HEK293 (cell line): ENCODE results near the gene RNASEH2B.

ENCODE experiments used
- CTCF ChIA-PET: fragments of 350-600 bp; formaldehyde crosslinking; extraction: SDS; loops from one replicate; lab custom pipeline; 2021; ENCODE audit warnings: antibody characterized with exemption; lab: Yijun Ruan, JAX
- POLR2A ChIA-PET: fragments of 300-600 bp; formaldehyde crosslinking; extraction: SDS; loops from one replicate; lab custom pipeline; 2020; ENCODE audit warnings: antibody characterized with exemption, inconsistent platforms; lab: Yijun Ruan, JAX
- H3K27ac ChIP-seq: fragments of 200-500 bp; sonication (Bioruptor generic); 2 replicates; pipeline ENCODE4 v1.5.1; 2014; ENCODE audit warnings: low read depth, low read length, control low read depth, inconsistent platforms; ENCODE audit errors: extremely low read depth
- H3K36me3 ChIP-seq, 2 experiments: fragments of 200-500 bp in 1 of 2; sonication (Bioruptor generic) in 1 of 2; 1 replicate in 1 of 2; 2 replicates in 1 of 2; pipeline ENCODE4 v1.5.1; 2014 to 2017; ENCODE audit warnings: inconsistent platforms in 2 of 2, low read length in 2 of 2; ENCODE audit not compliant: control insufficient read depth in 2 of 2, insufficient read depth in 1 of 2
- H3K4me1 ChIP-seq: fragments of 200-500 bp; sonication (Bioruptor generic); 2 replicates; pipeline ENCODE4 v1.5.1; 2014; ENCODE audit warnings: mild to moderate bottlenecking, low read length, inconsistent platforms; ENCODE audit not compliant: control insufficient read depth, insufficient read depth
- H3K4me3 ChIP-seq: 2 replicates; pipeline ENCODE4 v1.5.1; 2011; ENCODE audit warnings: low read depth, mild to moderate bottlenecking, control low read depth, low read length, moderate library complexity
- H3K9me3 ChIP-seq: fragments of 200-500 bp; sonication (Bioruptor generic); 2 replicates; pipeline ENCODE4 v1.5.1; 2014; ENCODE audit warnings: low read depth, low read length, inconsistent platforms; ENCODE audit not compliant: control insufficient read depth, insufficient read depth
- ATF2 ChIP-seq: fragments of 450-650 bp; formaldehyde crosslinking; IDR thresholded peaks from 2 replicates; pipeline ENCODE4 v1.5.1; 2016; ENCODE audit warnings: missing biosample characterization, missing genetic modification characterization, low read depth
- ELK4 ChIP-seq: IDR thresholded peaks from 2 replicates; pipeline ENCODE4 v1.6.1; 2011; ENCODE audit warnings: mild to moderate bottlenecking, low read depth, low read length, borderline replicate concordance
- HOXD13 ChIP-seq: sonication (generic); formaldehyde crosslinking; IDR thresholded peaks from 2 replicates; pipeline ENCODE4 v1.8.0; 2022; ENCODE audit warnings: missing genetic modification reagents, borderline replicate concordance
- KLF10 ChIP-seq: fragments of 450-650 bp; IDR thresholded peaks from 2 replicates; pipeline ENCODE4 v1.5.1; 2018; ENCODE audit warnings: missing biosample characterization, mild to moderate bottlenecking, missing genetic modification characterization
- KLF7 ChIP-seq: fragments of 450-650 bp; formaldehyde crosslinking; IDR thresholded peaks from 2 replicates; pipeline ENCODE4 v1.5.1; 2016; ENCODE audit warnings: missing biosample characterization, missing genetic modification characterization, borderline replicate concordance
- MYNN ChIP-seq: fragments of 450-650 bp; formaldehyde crosslinking; IDR thresholded peaks from 2 replicates; pipeline ENCODE4 v1.5.1; 2016; ENCODE audit warnings: missing biosample characterization, missing genetic modification characterization, borderline replicate concordance
- MZF1 ChIP-seq: fragments of 450-650 bp; formaldehyde crosslinking; IDR thresholded peaks from 2 replicates; pipeline ENCODE4 v1.5.1; 2017; ENCODE audit warnings: missing biosample characterization, missing genetic modification characterization, borderline replicate concordance
- PATZ1 ChIP-seq: fragments of 450-650 bp; formaldehyde crosslinking; IDR thresholded peaks from 2 replicates; pipeline ENCODE4 v1.5.1; 2016; ENCODE audit warnings: missing biosample characterization, missing genetic modification characterization
- PRDM6 ChIP-seq: fragments of 450-650 bp; formaldehyde crosslinking; IDR thresholded peaks from 2 replicates; pipeline ENCODE4 v1.5.1; 2017; ENCODE audit warnings: missing biosample characterization, missing genetic modification characterization
- SP3 ChIP-seq: fragments of 450-650 bp; formaldehyde crosslinking; IDR thresholded peaks from 2 replicates; pipeline ENCODE4 v1.5.1; 2016; ENCODE audit warnings: missing biosample characterization, missing genetic modification characterization
- ZBTB21 ChIP-seq: fragments of 450-650 bp; formaldehyde crosslinking; IDR thresholded peaks from 2 replicates; pipeline ENCODE4 v1.5.1; 2017; ENCODE audit warnings: missing biosample characterization, missing genetic modification characterization
- ZBTB26 ChIP-seq: fragments of 450-650 bp; formaldehyde crosslinking; optimal IDR thresholded peaks from 2 replicates; pipeline ENCODE3; 2016; ENCODE audit warnings: missing biosample characterization, mild to moderate bottlenecking, missing genetic modification characterization
- ZNF112 ChIP-seq: fragments of 450-650 bp; formaldehyde crosslinking; IDR thresholded peaks from 2 replicates; pipeline ENCODE4 v1.5.0; 2017; ENCODE audit warnings: missing biosample characterization, missing genetic modification characterization
- ZNF18 ChIP-seq: fragments of 450-650 bp; formaldehyde crosslinking; IDR thresholded peaks from 2 replicates; pipeline ENCODE4 v1.5.1; 2016; ENCODE audit warnings: missing biosample characterization, missing genetic modification characterization
- ZNF2 ChIP-seq: fragments of 450-650 bp; formaldehyde crosslinking; IDR thresholded peaks from 2 replicates; pipeline ENCODE4 v1.5.1; 2016; ENCODE audit warnings: missing biosample characterization, missing genetic modification characterization
- ZNF341 ChIP-seq: fragments of 450-650 bp; formaldehyde crosslinking; IDR thresholded peaks from 2 replicates; pipeline ENCODE4; 2016; ENCODE audit warnings: low read depth, missing biosample characterization, missing genetic modification characterization
- ZNF350 ChIP-seq: fragments of 450-650 bp; formaldehyde crosslinking; IDR thresholded peaks from 2 replicates; pipeline ENCODE4 v1.5.0; 2017; ENCODE audit warnings: missing biosample characterization, mild to moderate bottlenecking, missing genetic modification characterization
- ZNF449 ChIP-seq: fragments of 450-650 bp; formaldehyde crosslinking; IDR thresholded peaks from 2 replicates; pipeline ENCODE4 v1.5.1; 2017; ENCODE audit warnings: missing biosample characterization, mild to moderate bottlenecking, missing genetic modification characterization, moderate library complexity
- ZNF473 ChIP-seq: fragments of 450-650 bp; formaldehyde crosslinking; IDR thresholded peaks from 2 replicates; pipeline ENCODE4 v1.5.1; 2017; ENCODE audit warnings: missing biosample characterization, missing genetic modification characterization
- ZNF510 ChIP-seq: fragments of 450-650 bp; formaldehyde crosslinking; IDR thresholded peaks from 2 replicates; pipeline ENCODE4 v1.5.1; 2018; ENCODE audit warnings: mild to moderate bottlenecking, missing genetic modification characterization, missing biosample characterization; ENCODE audit not compliant: insufficient replicate concordance
- ZNF529 ChIP-seq: fragments of 450-650 bp; formaldehyde crosslinking; IDR thresholded peaks from 2 replicates; pipeline ENCODE4 v1.5.1; 2017; ENCODE audit warnings: missing genetic modification characterization, missing biosample characterization; ENCODE audit not compliant: insufficient replicate concordance

The RNASEH2B gene

GRCh38 chr13:50864492-50864891 lies 45.1 kb upstream of the RNASEH2B start:
- CTCF ChIA-PET: interaction anchor here (0.8 to 1.8 kb wide), 2 partner anchors 47 to 48 kb away, joined by 3 to 7 read pairs; no protein-coding TSS in a partner anchor
- Histone ChIP-seq H3K27ac (no peak overlapping the region), H3K4me1 (no peaks in the 10 kb centered on the region), H3K9me3 (no peaks in the 10 kb centered on the region), H3K4me3 (no peak overlapping the region), H3K36me3 (no peaks in the 10 kb centered on the region)
- POLR2A ChIA-PET: no interaction called here
- TF ChIP-seq ZNF2 (tag by site-specific recombination): no peak
- no peak for TF ChIP-seq ZNF18 (tag by site-specific recombination)
- TF ChIP-seq ZNF473 (tag by site-specific recombination): no peak
- no peak for TF ChIP-seq ZNF112
- TF ChIP-seq ZBTB21 (tag by site-specific recombination): no peak
- no peak for TF ChIP-seq SP3 (tag by site-specific recombination)
- TF ChIP-seq ELK4: no peak
- TF ChIP-seq ZNF529 (tag by site-specific recombination): no peak
- TF ChIP-seq KLF10: no peak
- no peak for TF ChIP-seq ATF2
- TF ChIP-seq HOXD13 (CRISPR knock-in tag): no peak
- TF ChIP-seq KLF7 (tag by site-specific recombination): no peak
- TF ChIP-seq MZF1 (tag by site-specific recombination): no peak
- TF ChIP-seq ZNF449: no peak

- Histone ChIP-seq H3K9me3 (no peaks in the 10 kb centered on the region), H3K4me3 (no peak overlapping the region), H3K36me3 (no peaks in the 10 kb centered on the region), H3K27ac (no peak overlapping the region), H3K4me1 (no peaks in the 10 kb centered on the region)
- ChIA-PET CTCF (no interaction called here), POLR2A (no interaction called here)
- TF ChIP-seq ZNF510 (no peak), ZNF341 (tag by site-specific recombination) (no peak), PRDM6 (tag by site-specific recombination) (peak; percentile 68), ZNF18 (tag by site-specific recombination) (no peak), ZBTB26 (tag by site-specific recombination) (no peak), ZNF350 (tag by site-specific recombination) (no peak), PATZ1 (tag by site-specific recombination) (no peak), MYNN (tag by site-specific recombination) (no peak)
Observed at GRCh38 chr13:50866817-50867636, 42.6 kb upstream of the RNASEH2B start.
